H9 (cell line): ENCODE results near the gene CNPY2. TPM values are rescaled to one million over a fixed set of nuclear protein-coding genes. Genes with fewer than 3 reads are reported as not detected.

Source experiments
- DNase-seq: peaks from one replicate; pipeline ENCODE4 v3.0.0-alpha.2; 2017
- H2AFZ ChIP-seq: one replicate; pipeline ENCODE4 v1.6.1; 2013; ENCODE audit warnings: mild to moderate bottlenecking, low read length, control low read depth, moderate library complexity
- H2AK5ac ChIP-seq: 2 replicates; pipeline ENCODE4 v1.6.1; 2013; ENCODE audit warnings: low read length, control low read depth, mixed read lengths; ENCODE audit not compliant: insufficient read length
- H2BK120ac ChIP-seq: one replicate; pipeline ENCODE4 v1.6.1; 2013; ENCODE audit warnings: low read depth, mild to moderate bottlenecking, low read length, control low read depth, inconsistent platforms; ENCODE audit not compliant: poor library complexity, severe bottlenecking
- H2BK12ac ChIP-seq: 2 replicates; pipeline ENCODE4 v1.6.1; 2013; ENCODE audit warnings: low read length, control low read depth, mixed read lengths, low read depth; ENCODE audit not compliant: insufficient read length
- H2BK15ac ChIP-seq: 2 replicates; pipeline ENCODE4 v1.6.1; 2013; ENCODE audit warnings: low read depth, low read length, control low read depth
- H2BK20ac ChIP-seq: one replicate; pipeline ENCODE4 v1.6.1; 2013; ENCODE audit warnings: low read depth, mild to moderate bottlenecking, low read length, control low read depth, inconsistent platforms; ENCODE audit not compliant: poor library complexity, severe bottlenecking
- H2BK5ac ChIP-seq: 2 replicates; pipeline ENCODE4 v1.6.1; 2013; ENCODE audit warnings: low read length, control low read depth, mixed read lengths; ENCODE audit not compliant: insufficient read length
- H3K14ac ChIP-seq: 2 replicates; pipeline ENCODE4 v1.6.1; 2013; ENCODE audit warnings: low read length, control low read depth; ENCODE audit not compliant: insufficient read depth
- H3K18ac ChIP-seq: 2 replicates; pipeline ENCODE4 v1.6.1; 2013; ENCODE audit warnings: low read depth, mild to moderate bottlenecking, mixed read lengths, low read length, control low read depth; ENCODE audit not compliant: insufficient read length
- H3K23ac ChIP-seq: 2 replicates; pipeline ENCODE4 v1.6.1; 2013; ENCODE audit warnings: low read length, control low read depth, mixed read lengths, low read depth; ENCODE audit not compliant: insufficient read length
- H3K23me2 ChIP-seq: 2 replicates; pipeline ENCODE4 v1.6.1; 2013; ENCODE audit warnings: low read depth, mild to moderate bottlenecking, mixed read lengths, low read length, control low read depth; ENCODE audit not compliant: insufficient read length, poor library complexity, severe bottlenecking
- H3K27ac ChIP-seq: 2 replicates; pipeline ENCODE4 v1.5.1; 2013; ENCODE audit warnings: low read length, control low read depth, mixed read lengths, low read depth; ENCODE audit not compliant: insufficient read length
- H3K27me3 ChIP-seq: 2 replicates; pipeline ENCODE4 v1.6.1; 2013; ENCODE audit warnings: low read length, control low read depth, inconsistent platforms; ENCODE audit not compliant: insufficient read depth
- H3K4ac ChIP-seq: 2 replicates; pipeline ENCODE4 v1.6.1; 2013; ENCODE audit warnings: low read depth, mild to moderate bottlenecking, control low read depth, inconsistent platforms, low read length, moderate library complexity
- H3K4me1 ChIP-seq: 2 replicates; pipeline ENCODE4 v1.6.1; 2013; ENCODE audit warnings: low read length, control low read depth, inconsistent platforms; ENCODE audit not compliant: insufficient read depth
- H3K4me2 ChIP-seq: 2 replicates; pipeline ENCODE4 v1.6.1; 2013; ENCODE audit warnings: low read length, control low read depth, mixed read lengths; ENCODE audit not compliant: insufficient read length, insufficient read depth
- H3K56ac ChIP-seq: 2 replicates; pipeline ENCODE4 v1.6.1; 2013; ENCODE audit warnings: low read depth, mild to moderate bottlenecking, mixed read lengths, low read length, control low read depth; ENCODE audit not compliant: insufficient read length
- H3K79me1 ChIP-seq: 2 replicates; pipeline ENCODE4 v1.6.1; 2013; ENCODE audit warnings: low read depth, mild to moderate bottlenecking, moderate library complexity, low read length, control low read depth, inconsistent platforms; ENCODE audit not compliant: insufficient read depth, poor library complexity, severe bottlenecking
- H3K79me2 ChIP-seq: 2 replicates; pipeline ENCODE4 v1.6.1; 2013; ENCODE audit warnings: low read length, control low read depth, inconsistent platforms; ENCODE audit not compliant: insufficient read depth
- H3K9ac ChIP-seq: 2 replicates; pipeline ENCODE4 v1.6.1; 2013; ENCODE audit warnings: low read length, control low read depth, mixed read lengths; ENCODE audit not compliant: insufficient read length; ENCODE audit errors: extremely low read depth
- H3K9me3 ChIP-seq: one replicate; pipeline ENCODE4 v1.6.1; 2013; ENCODE audit warnings: low read depth, low read length, inconsistent platforms; ENCODE audit not compliant: control insufficient read depth
- H3T11ph ChIP-seq: one replicate; pipeline ENCODE4 v1.6.1; 2013; ENCODE audit warnings: mild to moderate bottlenecking, low read length, control low read depth, inconsistent platforms
- H4K20me1 ChIP-seq: one replicate; pipeline ENCODE4 v1.6.1; 2013; ENCODE audit not compliant: control insufficient read depth, insufficient read length, insufficient read depth
- H4K5ac ChIP-seq: 2 replicates; pipeline ENCODE4 v1.6.1; 2013; ENCODE audit warnings: low read depth, mild to moderate bottlenecking, mixed read lengths, low read length, control low read depth; ENCODE audit not compliant: insufficient read length
- H4K8ac ChIP-seq: replicated peaks from 2 replicates; pipeline ENCODE4 v1.6.1; 2013; ENCODE audit warnings: low read length, control low read depth, mixed read lengths, low read depth; ENCODE audit not compliant: insufficient read length
- H4K91ac ChIP-seq: 2 replicates; pipeline ENCODE4 v1.6.1; 2013; ENCODE audit warnings: low read depth, mild to moderate bottlenecking, moderate library complexity, mixed read lengths, low read length, control low read depth; ENCODE audit not compliant: insufficient read length
- H3K27ac Mint-ChIP-seq, 3 experiments: 2 replicates in 2 of 3; 3 replicates in 1 of 3; pipeline ENCODE4 v1.8.0; 2020 to 2021; ENCODE audit warnings: mixed read lengths in 3 of 3, mild to moderate bottlenecking in 1 of 3, moderate library complexity in 1 of 3
- H3K27me3 Mint-ChIP-seq: 2 replicates; pipeline ENCODE4 v1.8.0; 2021; ENCODE audit warnings: low read depth, mild to moderate bottlenecking, moderate library complexity, mixed read lengths
- H3K36me3 Mint-ChIP-seq, 3 experiments: 2 replicates in 2 of 3; 3 replicates in 1 of 3; pipeline ENCODE4 v1.8.0; 2020 to 2021; ENCODE audit warnings: low read depth in 3 of 3, mixed read lengths in 3 of 3; ENCODE audit not compliant: insufficient read depth in 1 of 3
- H3K4me1 Mint-ChIP-seq, 2 experiments: 2 replicates each; pipeline ENCODE4 v1.8.0; 2020; ENCODE audit warnings: mixed read lengths in 2 of 2
- H3K4me3 Mint-ChIP-seq, 2 experiments: 2 replicates in 1 of 2; 3 replicates in 1 of 2; pipeline ENCODE4 v1.8.0; 2020 to 2021; ENCODE audit warnings: mild to moderate bottlenecking in 2 of 2, mixed read lengths in 2 of 2, moderate library complexity in 1 of 2
- H3K9me3 Mint-ChIP-seq, 2 experiments: 2 replicates in 1 of 2; 3 replicates in 1 of 2; pipeline ENCODE4 v1.8.0; 2020; ENCODE audit warnings: mild to moderate bottlenecking in 2 of 2, mixed read lengths in 2 of 2, moderate library complexity in 1 of 2
- WGBS: extraction: QIAGEN DNeasy Blood & Tissue Kit; methylation state at CpG from one replicate; pipeline ENCODE4 v1.1.7; 2013; ENCODE audit warnings: missing lambda C conversion rate, low lambda C conversion rate, mixed read lengths; ENCODE audit not compliant: insufficient read length; ENCODE audit errors: extremely low coverage; 5-methylcytosine and 5-hydroxymethylcytosine counted together
- total RNA-seq: library from RNA; stranded (reverse); gene quantifications from 2 replicates; pipeline ENCODE4 v1.2.1, GENCODE V29; 2021
- TF ChIP-seq, protein P1 (sequence below): fragments of 200-600 bp; sonication (generic); conservative IDR thresholded peaks from 3 replicates; pipeline ENCODE4 v1.8.0; 2021; ENCODE audit warnings: antibody characterized with exemption, mild to moderate bottlenecking

Gene CNPY2
- total RNA-seq, 1 experiment from 2014 or later, result 221 TPM

DNA sequence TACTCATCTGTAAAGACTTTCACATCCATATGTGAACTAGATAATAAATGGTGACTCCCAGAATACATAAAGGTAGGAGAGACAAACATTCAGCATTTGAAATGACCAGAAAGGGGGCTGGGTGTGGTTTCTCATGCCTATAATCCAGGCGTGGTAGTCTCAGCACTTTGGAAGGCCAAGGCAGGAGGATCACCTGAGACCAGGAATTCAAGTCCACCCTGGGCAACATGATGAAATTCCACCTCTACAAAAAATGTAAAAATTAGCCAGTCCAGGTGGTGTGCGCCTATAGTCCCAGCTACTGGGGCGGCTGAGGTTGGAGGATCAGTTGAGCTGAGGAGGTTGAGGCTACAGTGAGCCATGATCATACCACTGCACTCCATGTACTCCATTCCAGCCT is 11.5 kb downstream of the CNPY2 start:
- Histone ChIP-seq H3K79me1 (peaks cover 3% of the 10 kb centered on the region), H3K23me2 (peaks cover 7% of the 10 kb centered on the region), H3K23ac (no peak overlapping the region), H2AFZ (no peak overlapping the region), H3K4ac (no peak overlapping the region), H3K18ac (no peak overlapping the region), H3K79me2 (peaks cover 4% of the 10 kb centered on the region; the same call in 1 of the 2 replicates), H3K9me3 (no peaks in the 10 kb centered on the region), H3K14ac (no peak overlapping the region), H3K27ac (no peak overlapping the region), H3K27me3 (no peaks in the 10 kb centered on the region), H2BK20ac (no peak overlapping the region), H3K56ac (no peak overlapping the region), H3K9ac (no peak overlapping the region), H2BK5ac (no peak overlapping the region), H2AK5ac (no peak overlapping the region), H4K91ac (no peak overlapping the region), H3K4me1 (no peaks in the 10 kb centered on the region; the same call in 1 of the 2 replicates), H2BK15ac (no peak overlapping the region), H3T11ph (no peak overlapping the region), H3K4me2 (no peak overlapping the region), H2BK12ac (no peak overlapping the region), H4K5ac (no peak overlapping the region), H4K8ac (no peak overlapping the region), H2BK120ac (no peak overlapping the region), H4K20me1 (no peaks in the 10 kb centered on the region)
- no peak overlapping the region for H3K27ac Mint-ChIP-seq
- WGBS, result no CpG with 5 or more reads among the region's 3 CpGs
- TF ChIP-seq, protein P1, sequence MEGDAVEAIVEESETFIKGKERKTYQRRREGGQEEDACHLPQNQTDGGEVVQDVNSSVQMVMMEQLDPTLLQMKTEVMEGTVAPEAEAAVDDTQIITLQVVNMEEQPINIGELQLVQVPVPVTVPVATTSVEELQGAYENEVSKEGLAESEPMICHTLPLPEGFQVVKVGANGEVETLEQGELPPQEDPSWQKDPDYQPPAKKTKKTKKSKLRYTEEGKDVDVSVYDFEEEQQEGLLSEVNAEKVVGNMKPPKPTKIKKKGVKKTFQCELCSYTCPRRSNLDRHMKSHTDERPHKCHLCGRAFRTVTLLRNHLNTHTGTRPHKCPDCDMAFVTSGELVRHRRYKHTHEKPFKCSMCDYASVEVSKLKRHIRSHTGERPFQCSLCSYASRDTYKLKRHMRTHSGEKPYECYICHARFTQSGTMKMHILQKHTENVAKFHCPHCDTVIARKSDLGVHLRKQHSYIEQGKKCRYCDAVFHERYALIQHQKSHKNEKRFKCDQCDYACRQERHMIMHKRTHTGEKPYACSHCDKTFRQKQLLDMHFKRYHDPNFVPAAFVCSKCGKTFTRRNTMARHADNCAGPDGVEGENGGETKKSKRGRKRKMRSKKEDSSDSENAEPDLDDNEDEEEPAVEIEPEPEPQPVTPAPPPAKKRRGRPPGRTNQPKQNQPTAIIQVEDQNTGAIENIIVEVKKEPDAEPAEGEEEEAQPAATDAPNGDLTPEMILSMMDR, result no peak
- H3K9me3 Mint-ChIP-seq, result no peaks in the 10 kb centered on the region
- H3K27me3 Mint-ChIP-seq, result no peaks in the 10 kb centered on the region
- H3K4me3 Mint-ChIP-seq, result no peak overlapping the region
- peaks cover 12 to 52% (median 30%) of the 10 kb centered on the region in 3 experiments; a peak in 6 of 7 replicates for H3K36me3 Mint-ChIP-seq
- peaks cover 8 to 11% of the 10 kb centered on the region in 2 experiments for H3K4me1 Mint-ChIP-seq
- no peak for DNase-seq
